ENCODE data around the gene DTX3L.

Gene DTX3L

GRCh38 chr3:122572940-122573412 is 8.8 kb downstream of the DTX3L start:
- H3K4me3 ChIP-seq (replicated peaks; ENCODE audit: low read depth, low read length): no peak overlapping the region
- peak; percentile 40 for DNase-seq (ENCODE audit: extremely low read depth, low read depth)
- TF ChIP-seq CTCF (IDR thresholded peaks at IDR 0.05; ENCODE audit: low read depth, low read length, missing control alignments): no peak

GRCh38 chr3:122576174-122576940 is 12.2 kb downstream of the DTX3L start:
- DNase-seq (ENCODE audit: extremely low read depth, low read depth): no peak
- H3K4me3 ChIP-seq (replicated peaks; ENCODE audit: low read depth, low read length): no peak overlapping the region
- no peak for TF ChIP-seq CTCF (IDR thresholded peaks at IDR 0.05; ENCODE audit: low read depth, low read length, missing control alignments)

- peak within 1 kb of the TSS; percentile 35 for H3K4me3 ChIP-seq (replicated peaks; ENCODE audit: low read depth, low read length)
These were observed 13.4 kb downstream of the DTX3L start, which contains the start of gene PARP15 for GRCh38 chr3:122577409-122578031. Gene PARP15 (plus strand): TSS chr3:122577650. CDS start chr3:122577668, 18 bp downstream.

GRCh38 chr3:122578069-122578740 is 14.1 kb downstream of the DTX3L start:
- no peak for TF ChIP-seq CTCF (IDR thresholded peaks at IDR 0.05; ENCODE audit: low read depth, low read length, missing control alignments)
- no peak for DNase-seq (ENCODE audit: extremely low read depth, low read depth)
- peak overlapping the region; percentile 35 for H3K4me3 ChIP-seq (replicated peaks; ENCODE audit: low read depth, low read length)

More at GRCh38 chr3:122577409-122578031, 13.4 kb downstream of the DTX3L start, which contains the start of gene PARP15:
- no peak for TF ChIP-seq CTCF (IDR thresholded peaks at IDR 0.05; ENCODE audit: low read depth, low read length, missing control alignments)
- no peak for DNase-seq (ENCODE audit: extremely low read depth, low read depth)

- TF ChIP-seq CTCF (IDR thresholded peaks at IDR 0.05; ENCODE audit: low read depth, low read length, missing control alignments): no peak
- no peak overlapping the region for H3K4me3 ChIP-seq (replicated peaks; ENCODE audit: low read depth, low read length)
- DNase-seq (ENCODE audit: extremely low read depth, low read depth): no peak
These were observed 16.3 kb downstream of the DTX3L start for GRCh38 chr3:122580470-122580869.

- no peak overlapping the region for H3K4me3 ChIP-seq (replicated peaks; ENCODE audit: low read depth, low read length)
- no peak for DNase-seq (ENCODE audit: extremely low read depth, low read depth)
- no peak for TF ChIP-seq CTCF (IDR thresholded peaks at IDR 0.05; ENCODE audit: low read depth, low read length, missing control alignments)
These were observed 17.5 kb downstream of the DTX3L start for GRCh38 chr3:122581622-122582021.
